ENCODE results near the gene AQP12A. TPM values are rescaled to one million over a fixed set of nuclear protein-coding genes. Genes with fewer than 3 reads are reported as not detected.
"Not testable (repeated sequence)": the region's sequence is repeated elsewhere in the genome, so short reads cannot be mapped to it uniquely, and the experiment has no call there.

Gene AQP12A, protein sequence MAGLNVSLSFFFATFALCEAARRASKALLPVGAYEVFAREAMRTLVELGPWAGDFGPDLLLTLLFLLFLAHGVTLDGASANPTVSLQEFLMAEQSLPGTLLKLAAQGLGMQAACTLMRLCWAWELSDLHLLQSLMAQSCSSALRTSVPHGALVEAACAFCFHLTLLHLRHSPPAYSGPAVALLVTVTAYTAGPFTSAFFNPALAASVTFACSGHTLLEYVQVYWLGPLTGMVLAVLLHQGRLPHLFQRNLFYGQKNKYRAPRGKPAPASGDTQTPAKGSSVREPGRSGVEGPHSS
- polyA plus RNA-seq (2012; rRNA removed): not detected in 2 replicates
- not detected in 2 replicates for polyA plus RNA-seq (2012; cell fraction: cytosol; rRNA removed)
- not detected in 2 replicates for polyA plus RNA-seq (2012; cell fraction: nucleus; rRNA removed)

- H3K36me3 ChIP-seq (replicated peaks in 1 of 2; ENCODE audit: control insufficient read depth in 1 of 2, insufficient read depth in 2 of 2, low read length in 1 of 2); H3F3A ChIP-seq (replicated peaks; ENCODE audit: insufficient read depth); H2AFZ ChIP-seq (ENCODE audit: low read depth); POLR2A ChIA-PET; H3K4me3 ChIP-seq (ENCODE audit: low read depth in 2 of 2, low read length in 1 of 2); DNase-seq; H3K9me2 ChIP-seq; H3K27me3 ChIP-seq (ENCODE audit: insufficient read depth); H3K27ac ChIP-seq (ENCODE audit: low read depth in 2 of 2, low read length in 1 of 2); CTCF ChIA-PET; H3K9me3 ChIP-seq; H4K20me1 ChIP-seq (ENCODE audit: insufficient read depth); H3K79me2 ChIP-seq (ENCODE audit: insufficient read depth); H3K4me1 ChIP-seq (ENCODE audit: control insufficient read depth in 1 of 2, insufficient read depth in 2 of 2, low read depth in 1 of 2, low read length in 1 of 2); H3K4me2 ChIP-seq; H3K9ac ChIP-seq: not testable (repeated sequence)
- WGBS (ENCODE audit: low lambda C conversion rate): 64% methylated on average over 19 of the region's 37 CpGs
Observed at GRCh38 chr2:240691631-240692420, at the start of gene AQP12A. Gene AQP12A (plus strand): TSS chr2:240691866. CDS start chr2:240691914, 48 bp downstream.

- H2AFZ ChIP-seq (ENCODE audit: low read depth): no peak overlapping the region
- ChIA-PET CTCF (interaction anchor here (1.1 kb wide), 1 partner anchor 26 kb away, joined by 3 read pairs; no protein-coding TSS in a partner anchor), POLR2A (no interaction called here)
- 58% methylated on average over 7 of the region's 36 CpGs for WGBS (ENCODE audit: low lambda C conversion rate)
- no peak overlapping the region for H3K9ac ChIP-seq
- H3K79me2 ChIP-seq (ENCODE audit: insufficient read depth): no peaks in the 10 kb centered on the region
- no peak overlapping the region for H3K27ac ChIP-seq (ENCODE audit: low read depth in 2 of 2, low read length in 1 of 2)
- H3K4me3 ChIP-seq (ENCODE audit: low read depth in 2 of 2, low read length in 1 of 2): no peak overlapping the region
- peak; percentile 32 for DNase-seq
- no peaks in the 10 kb centered on the region for H3K9me3 ChIP-seq
- no peaks in the 10 kb centered on the region for H3F3A ChIP-seq (replicated peaks; ENCODE audit: insufficient read depth)
- no peak overlapping the region for H3K4me2 ChIP-seq
- no peaks in the 10 kb centered on the region for H3K36me3 ChIP-seq (replicated peaks in 1 of 2; ENCODE audit: control insufficient read depth in 1 of 2, insufficient read depth in 2 of 2, low read length in 1 of 2)
- H3K27me3 ChIP-seq (ENCODE audit: insufficient read depth): no peaks in the 10 kb centered on the region
- H4K20me1 ChIP-seq (ENCODE audit: insufficient read depth): no peaks in the 10 kb centered on the region
- no peaks in the 10 kb centered on the region; a peak in 1 of 4 replicates for H3K4me1 ChIP-seq (ENCODE audit: control insufficient read depth in 1 of 2, insufficient read depth in 2 of 2, low read depth in 1 of 2, low read length in 1 of 2)
- TF ChIP-seq MXI1 (IDR thresholded peaks at IDR 0.05; ENCODE audit: low read depth, low read length) (no peak), RAD21 (IDR thresholded peaks at IDR 0.05; ENCODE audit: low read length) (no peak), GABPA (IDR thresholded peaks at IDR 0.05; ENCODE audit: low read depth) (no peak), FOSL2 (IDR thresholded peaks at IDR 0.05; ENCODE audit: borderline replicate concordance, low read depth) (no peak), NFIC (IDR thresholded peaks at IDR 0.05; ENCODE audit: borderline replicate concordance) (no peak), NRF1 (IDR thresholded peaks at IDR 0.05; ENCODE audit: low read depth, low read length) (no peak), EZH2phosphoT487 (IDR thresholded peaks at IDR 0.05; ENCODE audit: borderline replicate concordance, low read depth) (no peak), IRF3 (IDR thresholded peaks at IDR 0.05; ENCODE audit: low read depth, low read length) (no peak)
- TF ChIP-seq, protein P1, sequence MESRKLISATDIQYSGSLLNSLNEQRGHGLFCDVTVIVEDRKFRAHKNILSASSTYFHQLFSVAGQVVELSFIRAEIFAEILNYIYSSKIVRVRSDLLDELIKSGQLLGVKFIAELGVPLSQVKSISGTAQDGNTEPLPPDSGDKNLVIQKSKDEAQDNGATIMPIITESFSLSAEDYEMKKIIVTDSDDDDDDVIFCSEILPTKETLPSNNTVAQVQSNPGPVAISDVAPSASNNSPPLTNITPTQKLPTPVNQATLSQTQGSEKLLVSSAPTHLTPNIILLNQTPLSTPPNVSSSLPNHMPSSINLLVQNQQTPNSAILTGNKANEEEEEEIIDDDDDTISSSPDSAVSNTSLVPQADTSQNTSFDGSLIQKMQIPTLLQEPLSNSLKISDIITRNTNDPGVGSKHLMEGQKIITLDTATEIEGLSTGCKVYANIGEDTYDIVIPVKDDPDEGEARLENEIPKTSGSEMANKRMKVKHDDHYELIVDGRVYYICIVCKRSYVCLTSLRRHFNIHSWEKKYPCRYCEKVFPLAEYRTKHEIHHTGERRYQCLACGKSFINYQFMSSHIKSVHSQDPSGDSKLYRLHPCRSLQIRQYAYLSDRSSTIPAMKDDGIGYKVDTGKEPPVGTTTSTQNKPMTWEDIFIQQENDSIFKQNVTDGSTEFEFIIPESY (IDR thresholded peaks at IDR 0.05; ENCODE audit: borderline replicate concordance, low read depth): no peak
- H3K9me2 ChIP-seq: no peaks in the 10 kb centered on the region
Observed at GRCh38 chr2:240642061-240642805, 49.4 kb upstream of the AQP12A start.

Measured in SK-N-SH (cell line).